HG03025 (cell line): ENCODE data around the gene HTR6.

ENCODE experiments used
- ATAC-seq: cut with Tn5 transposase; IDR thresholded peaks from one replicate; pipeline ENCODE4 v1.9.1; 2021; ENCODE audit warnings: mild to moderate bottlenecking, moderate library complexity; ENCODE audit not compliant: unreplicated experiment, low FRiP score

Gene HTR6

DNA sequence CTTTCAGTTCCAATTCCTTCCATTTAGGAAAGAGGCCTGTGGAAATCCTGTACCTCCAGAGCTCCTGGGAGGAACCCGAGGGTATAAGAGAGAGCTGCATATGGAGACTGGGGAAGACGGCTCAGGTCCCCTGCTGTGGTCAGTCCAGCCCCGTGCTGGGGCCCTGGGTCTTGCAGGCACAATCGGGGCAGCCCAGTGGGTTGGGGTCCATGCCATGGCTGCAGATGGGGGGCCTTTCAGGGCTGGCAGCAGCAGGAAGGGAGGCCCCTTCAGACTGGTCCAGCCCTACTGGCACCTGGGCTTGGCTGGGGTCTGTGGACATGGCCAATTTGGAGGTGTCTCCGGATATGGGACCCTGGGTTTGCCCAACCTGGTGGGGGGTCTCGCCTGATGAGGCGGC is 18.2 kb downstream of the HTR6 start:
- no peak for ATAC-seq

DNA sequence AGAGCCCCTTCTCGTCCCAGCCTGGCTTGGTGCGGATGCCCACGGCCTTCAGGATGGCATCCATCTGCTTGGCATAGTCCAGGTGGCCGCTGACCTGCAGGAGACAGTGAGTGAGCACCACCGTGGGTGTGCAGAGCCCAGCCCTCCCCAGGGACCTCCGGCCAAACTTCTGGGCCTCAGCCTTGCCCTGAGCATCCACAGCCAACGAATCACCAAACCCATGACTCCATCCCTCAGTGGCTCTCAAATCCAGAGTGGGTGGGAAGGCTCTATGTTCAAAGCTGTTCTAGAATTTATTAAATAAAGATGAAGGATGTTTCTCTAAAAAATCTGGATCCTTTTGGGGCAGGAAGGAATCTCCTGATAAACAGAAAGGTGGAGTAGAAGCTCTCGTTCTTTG is 18.7 kb downstream of the HTR6 start:
- ATAC-seq: no peak

DNA sequence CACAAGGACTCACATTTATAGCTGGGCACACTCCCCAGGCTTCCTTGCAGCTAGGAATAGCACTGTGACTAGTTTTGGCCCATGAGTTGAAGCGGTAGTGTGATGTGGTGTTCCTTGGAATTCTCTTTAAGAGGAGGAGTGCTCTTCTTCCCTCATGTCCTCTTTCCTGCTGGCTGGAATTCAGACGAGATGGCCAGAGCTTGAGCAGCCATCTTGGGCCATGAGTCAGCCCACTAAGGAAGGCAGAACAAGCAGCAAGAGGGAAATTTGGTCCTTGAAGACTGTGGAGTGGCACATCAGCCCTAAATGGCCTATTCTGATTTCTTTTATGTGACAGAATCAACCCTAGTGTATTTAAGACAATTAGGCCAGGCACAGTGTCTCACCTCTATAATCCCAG is 20.0 kb downstream of the HTR6 start:
- no peak for ATAC-seq

GRCh38 chr1:19685994-19686393 is 21.3 kb downstream of the HTR6 start:
- ATAC-seq: no peak

DNA sequence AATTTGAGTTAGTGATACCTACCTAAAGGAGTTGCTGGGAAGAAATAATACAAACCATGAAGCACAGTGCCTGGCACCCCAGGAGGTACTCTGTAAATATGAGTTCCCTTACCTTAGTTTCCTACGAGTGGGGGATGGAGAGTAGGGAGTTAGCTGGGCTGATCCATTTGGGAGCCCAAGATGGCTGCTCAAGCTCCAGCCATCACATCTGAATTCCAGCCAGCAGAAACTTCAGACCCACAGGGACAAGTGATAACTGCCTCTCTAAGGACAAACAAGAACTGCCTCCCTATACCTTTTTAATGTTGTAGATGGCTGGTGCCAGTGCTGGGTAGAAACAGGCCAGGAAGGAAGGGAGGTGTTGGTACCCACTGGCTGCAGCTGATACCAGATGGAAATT is 22.7 kb downstream of the HTR6 start:
- ATAC-seq: no peak

- ATAC-seq: no peak
Measured at GRCh38 chr1:19688041-19688842, 23.6 kb downstream of the HTR6 start.

GRCh38 chr1:19689085-19689757 is 24.5 kb downstream of the HTR6 start:
- no peak for ATAC-seq

DNA sequence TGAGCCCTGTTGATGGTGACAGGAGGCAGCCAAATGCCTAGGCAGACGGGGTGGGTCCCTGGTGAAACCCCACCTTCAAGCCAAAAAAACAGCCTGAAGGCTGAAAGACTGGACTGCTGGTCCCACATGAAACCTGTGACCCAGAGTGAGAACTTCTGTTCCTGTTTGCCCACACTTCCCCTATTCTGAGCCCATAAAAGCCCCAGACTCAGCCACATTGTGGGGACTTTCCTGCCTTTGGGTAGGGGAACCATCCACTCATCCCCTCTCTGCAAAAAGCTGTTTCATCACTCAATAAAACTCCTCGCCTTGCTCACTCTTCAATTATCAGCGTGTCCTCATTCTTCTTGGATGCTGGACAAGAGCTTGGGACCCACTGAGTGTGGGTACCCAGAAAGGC is 25.2 kb downstream of the HTR6 start:
- ATAC-seq: no peak

- ATAC-seq: no peak
Measured at GRCh38 chr1:19690342-19690741, 25.7 kb downstream of the HTR6 start.

DNA sequence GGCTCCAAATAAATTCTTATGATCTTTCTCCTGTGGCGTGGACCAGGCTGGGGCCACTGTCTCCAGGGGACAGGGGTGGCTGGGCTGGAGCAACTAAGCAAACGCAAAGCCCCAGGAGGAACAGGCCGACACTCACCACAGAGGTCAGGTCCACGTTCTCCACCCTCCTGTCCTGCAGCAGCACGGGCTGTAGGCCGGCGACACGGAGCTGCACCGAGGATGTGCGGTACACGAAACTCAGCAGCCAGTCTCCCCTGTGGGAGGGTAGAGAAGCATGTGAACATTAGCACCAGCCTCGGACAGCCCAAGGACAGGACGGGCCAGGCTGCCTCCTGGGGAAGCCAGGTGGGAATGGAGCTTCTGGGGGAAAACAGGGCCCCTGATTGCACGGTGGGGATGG is 29.6 kb downstream of the HTR6 start:
- no peak for ATAC-seq

DNA sequence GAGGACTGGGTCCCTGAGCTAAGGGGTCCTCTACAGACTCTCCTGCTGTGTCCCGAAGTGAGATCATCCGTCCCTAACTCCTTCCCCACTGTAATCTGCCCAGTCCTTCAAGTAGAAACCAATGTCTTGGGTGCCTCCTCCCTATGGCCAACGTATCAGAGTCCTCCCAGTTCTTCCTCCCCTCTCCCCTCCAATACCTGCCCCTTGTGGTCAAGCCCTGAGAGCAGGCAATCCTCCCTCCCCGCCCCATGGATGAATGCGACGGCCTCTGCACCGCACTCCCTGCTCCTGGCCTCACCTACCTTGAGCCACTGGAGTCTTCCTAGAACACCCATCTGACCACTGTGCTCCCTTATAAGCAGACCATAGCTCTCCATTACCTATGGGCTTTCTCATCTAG is 31.1 kb downstream of the HTR6 start:
- no peak for ATAC-seq

GRCh38 chr1:19696820-19697219 is 32.1 kb downstream of the HTR6 start:
- no peak for ATAC-seq

- no peak for ATAC-seq
Measured at GRCh38 chr1:19698181-19698580, 33.5 kb downstream of the HTR6 start.

DNA sequence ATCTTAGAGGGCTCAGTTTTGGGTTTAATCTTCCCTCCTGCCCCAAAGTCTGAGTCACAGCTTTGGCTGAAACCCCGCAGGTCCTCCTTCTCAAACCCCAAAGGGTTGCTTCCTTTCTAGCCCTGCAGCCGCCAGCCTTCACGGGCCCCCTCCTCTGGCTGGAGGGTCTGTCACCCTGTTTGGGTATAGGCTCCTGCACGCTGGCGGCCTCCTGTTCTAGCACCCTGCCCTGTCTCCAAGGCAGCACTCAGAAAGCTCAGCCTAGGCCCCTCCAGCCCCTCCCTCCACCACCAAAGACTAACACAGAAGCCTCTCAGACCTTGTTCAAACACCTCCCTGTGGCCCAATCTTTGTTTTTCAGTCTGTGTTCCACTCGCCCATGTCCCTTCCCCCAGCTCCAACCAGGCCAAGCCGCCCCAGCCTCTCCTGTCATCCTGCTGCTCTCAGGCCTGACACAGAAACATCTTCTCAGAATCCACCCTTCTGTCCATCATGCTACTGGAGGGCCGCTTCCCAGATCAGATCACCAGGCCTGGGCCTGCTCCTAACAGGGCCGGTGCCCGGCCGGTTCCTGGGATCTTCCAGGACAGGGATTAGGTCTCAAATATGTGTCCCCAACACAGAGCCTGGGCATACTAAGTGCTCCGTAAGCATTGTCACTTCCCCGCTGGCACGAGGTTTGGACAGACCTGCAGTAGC is 35.6 kb downstream of the HTR6 start:
- ATAC-seq: no peak

DNA sequence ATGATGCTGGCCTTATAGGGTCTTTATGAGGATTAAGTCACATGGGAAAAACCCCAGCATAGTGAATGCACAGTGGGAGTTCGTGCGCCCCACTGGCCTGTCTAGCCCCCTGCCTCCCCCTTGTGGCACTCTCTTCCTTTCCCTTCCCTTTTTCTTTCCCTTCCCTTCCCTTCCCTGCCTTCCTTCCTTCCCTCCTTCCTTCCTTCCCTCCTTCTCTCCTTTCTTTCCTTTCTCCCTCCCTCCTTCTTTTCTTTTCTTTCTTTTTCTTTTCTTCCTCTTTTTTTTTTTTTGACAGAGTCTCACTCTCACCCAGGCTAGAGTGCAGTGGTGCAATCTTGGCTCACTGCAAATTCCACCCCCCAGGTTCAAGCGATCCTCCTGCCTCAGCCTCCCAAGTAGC is 38.6 kb downstream of the HTR6 start:
- no peak for ATAC-seq

- ATAC-seq: no peak
Measured at GRCh38 chr1:19704247-19705113, 39.8 kb downstream of the HTR6 start.

GRCh38 chr1:19705464-19705863 is 40.8 kb downstream of the HTR6 start:
- ATAC-seq: no peak

DNA sequence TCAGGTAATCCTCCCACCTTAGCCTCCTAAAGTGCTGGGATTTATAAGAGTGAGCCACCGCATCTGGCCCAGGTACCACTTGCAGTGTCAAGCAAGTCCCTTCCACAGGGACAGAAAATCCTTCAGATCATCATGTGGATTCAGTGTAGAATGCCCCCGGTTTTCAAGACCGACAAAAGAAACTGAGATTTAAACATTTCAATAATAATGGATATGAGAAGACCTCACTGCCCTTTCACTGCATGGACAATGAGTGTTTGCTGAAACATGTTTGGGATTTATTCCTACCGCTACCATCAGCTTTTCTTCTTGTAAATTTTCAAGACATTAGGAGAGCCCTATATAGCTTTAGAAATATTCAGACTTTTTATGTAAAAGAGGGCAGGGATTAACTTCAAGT is 41.5 kb downstream of the HTR6 start:
- no peak for ATAC-seq

GRCh38 chr1:19708567-19709110 is 44.0 kb downstream of the HTR6 start:
- ATAC-seq: no peak

GRCh38 chr1:19709260-19709793 is 44.7 kb downstream of the HTR6 start:
- ATAC-seq: no peak
